Transverse colon (tissue), 4 donors: ENCODE measurements around the gene TOB2.

Experiments used
- POLR2A ChIP-seq: fragments of 450-650 bp; IDR thresholded peaks from one replicate; pipeline ENCODE4 v1.6.1; 2016; ENCODE audit warnings: antibody characterized with exemption, mild to moderate bottlenecking, moderate library complexity
- POLR2AphosphoS5 ChIP-seq, 3 donors: sonication (generic); formaldehyde crosslinking; IDR thresholded peaks; one replicate each; pipeline ENCODE4 v1.6.1; 2016; ENCODE audit warnings: antibody characterized with exemption in 3 of 3
- TF ChIP-seq, protein P1 (sequence below), 5 experiments: fragments of 200-600 bp in 3 of 5; fragments of 450-650 bp in 2 of 5; sonication (generic) in 3 of 5; IDR thresholded peaks; 1 replicate in 2 of 5; 2 replicates in 3 of 5; pipeline ENCODE4 v1.5.1; 2016 to 2017; ENCODE audit warnings: antibody characterized with exemption in 5 of 5, inconsistent platforms in 3 of 5, mild to moderate bottlenecking in 2 of 5, moderate library complexity in 1 of 5

DNA sequence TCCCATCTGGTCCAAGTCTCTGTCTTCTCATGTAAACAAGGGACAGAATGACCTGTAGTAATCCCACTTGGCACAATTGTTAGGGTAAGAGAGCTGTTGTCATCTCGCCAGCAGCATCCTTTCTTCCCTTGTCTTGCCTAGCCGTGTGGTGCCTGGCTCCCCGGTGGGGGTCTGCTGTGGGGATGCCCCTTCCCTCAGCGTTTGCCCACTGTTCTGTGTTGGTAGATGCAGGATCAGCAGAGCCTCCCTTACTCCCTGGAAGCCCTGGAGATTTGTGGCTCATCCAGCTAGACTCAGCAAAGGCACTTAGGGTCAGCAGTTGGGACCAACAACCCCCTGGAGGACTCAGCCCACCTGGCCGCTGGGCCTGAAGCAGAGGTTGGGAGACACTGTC is 35.3 kb upstream of the TOB2 start:
- TF ChIP-seq POLR2A (no peak), POLR2AphosphoS5 (IDR thresholded peaks at IDR 0.05) (no peak)
- TF ChIP-seq, protein P1, sequence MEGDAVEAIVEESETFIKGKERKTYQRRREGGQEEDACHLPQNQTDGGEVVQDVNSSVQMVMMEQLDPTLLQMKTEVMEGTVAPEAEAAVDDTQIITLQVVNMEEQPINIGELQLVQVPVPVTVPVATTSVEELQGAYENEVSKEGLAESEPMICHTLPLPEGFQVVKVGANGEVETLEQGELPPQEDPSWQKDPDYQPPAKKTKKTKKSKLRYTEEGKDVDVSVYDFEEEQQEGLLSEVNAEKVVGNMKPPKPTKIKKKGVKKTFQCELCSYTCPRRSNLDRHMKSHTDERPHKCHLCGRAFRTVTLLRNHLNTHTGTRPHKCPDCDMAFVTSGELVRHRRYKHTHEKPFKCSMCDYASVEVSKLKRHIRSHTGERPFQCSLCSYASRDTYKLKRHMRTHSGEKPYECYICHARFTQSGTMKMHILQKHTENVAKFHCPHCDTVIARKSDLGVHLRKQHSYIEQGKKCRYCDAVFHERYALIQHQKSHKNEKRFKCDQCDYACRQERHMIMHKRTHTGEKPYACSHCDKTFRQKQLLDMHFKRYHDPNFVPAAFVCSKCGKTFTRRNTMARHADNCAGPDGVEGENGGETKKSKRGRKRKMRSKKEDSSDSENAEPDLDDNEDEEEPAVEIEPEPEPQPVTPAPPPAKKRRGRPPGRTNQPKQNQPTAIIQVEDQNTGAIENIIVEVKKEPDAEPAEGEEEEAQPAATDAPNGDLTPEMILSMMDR (IDR thresholded peaks at IDR 0.05) = no peak
